Naive thymus-derived CD4-positive, alpha-beta T cell (primary cell): ENCODE measurements around the gene MGAT4A. TPM values are rescaled to one million over a fixed set of nuclear protein-coding genes. Genes with fewer than 3 reads are reported as not detected.

Experiments used
- ATAC-seq: fragments of 150-1000 bp; cut with Tn5 transposase; 2 replicates; pipeline ENCODE4 v1.10.0; 2021; ENCODE audit warnings: mild to moderate bottlenecking, moderate library complexity
- CTCF ChIA-PET: fragments of 350-600 bp; sonication (Branson Sonifier 250); formaldehyde crosslinking; loops from one replicate; lab custom pipeline; 2021; ENCODE audit warnings: antibody characterized with exemption; lab: Charles Lee
- POLR2A ChIA-PET: fragments of 350-600 bp; sonication (Branson Sonifier 250); formaldehyde crosslinking; loops from one replicate; lab custom pipeline; 2021; ENCODE audit warnings: antibody characterized with exemption, inconsistent platforms; lab: Charles Lee
- DNase-seq, 9 donors: peaks; one replicate each; pipeline versions ENCODE4 v3.0.0 to v3.0.0-alpha.2; 2020 to 2022; ENCODE audit warnings: mixed read lengths in 1 of 9
- H3K27ac ChIP-seq: one replicate; pipeline ENCODE4 v1.7.0; 2013; ENCODE audit warnings: mild to moderate bottlenecking, low read depth, low read length, moderate library complexity
- H3K27me3 ChIP-seq, 2 donors: one replicate each; pipeline ENCODE4 v1.7.0; 2013; ENCODE audit warnings: low read length in 2 of 2, mild to moderate bottlenecking in 2 of 2, moderate library complexity in 2 of 2; ENCODE audit not compliant: control insufficient read depth in 2 of 2, insufficient read depth in 2 of 2
- H3K36me3 ChIP-seq, 3 experiments: 1 replicate in 2 of 3; 2 replicates in 1 of 3; pipeline ENCODE4 v1.7.0; 2013; ENCODE audit warnings: low read length in 3 of 3, mild to moderate bottlenecking in 3 of 3, moderate library complexity in 1 of 3; ENCODE audit not compliant: insufficient read depth in 3 of 3, control insufficient read depth in 2 of 3
- H3K4me1 ChIP-seq, 2 donors: one replicate each; pipeline ENCODE4 v1.7.0; 2013; ENCODE audit warnings: low read length in 2 of 2, mild to moderate bottlenecking in 2 of 2, moderate library complexity in 1 of 2; ENCODE audit not compliant: control insufficient read depth in 2 of 2, insufficient read depth in 2 of 2
- H3K4me3 ChIP-seq: 2 replicates; pipeline ENCODE4 v1.7.0; 2013; ENCODE audit warnings: mild to moderate bottlenecking, low read length
- H3K9me3 ChIP-seq, 3 experiments: 1 replicate in 2 of 3; 2 replicates in 1 of 3; pipeline ENCODE4 v1.7.0; 2013; ENCODE audit warnings: low read length in 3 of 3; ENCODE audit not compliant: control insufficient read depth in 2 of 3
- H3K27ac Mint-ChIP-seq, 9 donors: one replicate each; pipeline ENCODE4 v1.8.0; 2020 to 2022; ENCODE audit warnings: mixed read lengths in 9 of 9, mild to moderate bottlenecking in 8 of 9, moderate library complexity in 5 of 9, inconsistent platforms in 2 of 9
- H3K27me3 Mint-ChIP-seq, 5 donors: one replicate each; pipeline ENCODE4 v1.8.0; 2021 to 2022; ENCODE audit warnings: mixed read lengths in 5 of 5, mild to moderate bottlenecking in 1 of 5
- H3K36me3 Mint-ChIP-seq, 5 donors: one replicate each; pipeline ENCODE4 v1.8.0; 2020 to 2022; ENCODE audit warnings: mixed read lengths in 5 of 5, mild to moderate bottlenecking in 3 of 5, inconsistent platforms in 1 of 5
- H3K4me1 Mint-ChIP-seq, 7 donors: one replicate each; pipeline ENCODE4 v1.8.0; 2020 to 2022; ENCODE audit warnings: mixed read lengths in 7 of 7, mild to moderate bottlenecking in 3 of 7, inconsistent platforms in 1 of 7
- H3K4me3 Mint-ChIP-seq, 10 donors: one replicate each; pipeline ENCODE4 v1.8.0; 2020 to 2022; ENCODE audit warnings: mild to moderate bottlenecking in 10 of 10, mixed read lengths in 10 of 10, moderate library complexity in 6 of 10, inconsistent platforms in 2 of 10
- H3K9me3 Mint-ChIP-seq, 11 donors: one replicate each; pipeline ENCODE4 v1.8.0; 2020 to 2022; ENCODE audit warnings: mixed read lengths in 11 of 11, mild to moderate bottlenecking in 4 of 11, inconsistent platforms in 1 of 11, moderate library complexity in 1 of 11
- intact Hi-C, 2 donors: fragments of 100-400 bp; cut with micrococcal nuclease; formaldehyde crosslinking; loops; one replicate each; pipeline ENCODE4 v1.15.1; 2023
- polyA plus RNA-seq, 2 donors: library from polyadenylated mRNA; unstranded; fragments of 300-500 nt; fragmentation: Illumina TruSeq; gene quantifications; one replicate each; pipeline ENCODE4 v1.2.3, GENCODE V29; 2021
- total RNA-seq, 6 experiments: library from RNA in 5 of 6; stranded (reverse) in 5 of 6; gene quantifications; 1 replicate in 5 of 6; 2 replicates in 1 of 6; pipeline ENCODE4 v1.2.3 and lab custom pipeline; 2021 to 2026

MGAT4A gene
- total and polyA plus RNA-seq, 7 experiments from 2014 or later = 125 to 349 (median 262) TPM

GRCh38 chr2:98585386-98585785 is 145.5 kb downstream of the MGAT4A start:
- no peak for ATAC-seq
- Mint-ChIP-seq H3K36me3 (peaks cover 3 to 56% (median 12%) of the 10 kb centered on the region in 5 donors), H3K9me3 (no peaks in the 10 kb centered on the region), H3K27ac (peak overlapping the region in 2 of 9 donors; percentile 30 to 36), H3K4me1 (peaks cover 2 to 27% (median 14%) of the 10 kb centered on the region in 7 donors), H3K27me3 (no peaks in the 10 kb centered on the region), H3K4me3 (no peak overlapping the region)
- peaks cover 10 to 64% (median 28%) of the 10 kb centered on the region in 3 experiments for H3K36me3 ChIP-seq
- no peak overlapping the region for H3K27ac ChIP-seq
- H3K4me3 ChIP-seq = no peak overlapping the region
- ChIA-PET POLR2A (interaction anchor here (0.6 kb wide), 1 partner anchor 218 kb away, joined by 3 read pairs; no protein-coding TSS in a partner anchor), CTCF (interaction anchor here (0.8 to 1.4 kb wide), 2 partner anchors 16 to 17 kb away, joined by 3 to 6 read pairs; no protein-coding TSS in a partner anchor)
- H3K9me3 ChIP-seq = no peaks in the 10 kb centered on the region
- intact Hi-C loops = no loop called here
- DNase-seq = no peak
- no peaks in the 10 kb centered on the region for H3K4me1 ChIP-seq
- no peaks in the 10 kb centered on the region for H3K27me3 ChIP-seq

- H3K9me3 ChIP-seq = no peaks in the 10 kb centered on the region
- H3K27ac ChIP-seq = no peak overlapping the region
- no peaks in the 10 kb centered on the region for H3K9me3 Mint-ChIP-seq
- peak overlapping the region in 2 of 9 donors; percentile 9 to 69 for H3K27ac Mint-ChIP-seq
- peaks cover 3 to 52% (median 12%) of the 10 kb centered on the region in 5 donors for H3K36me3 Mint-ChIP-seq
- H3K4me1 ChIP-seq = no peaks in the 10 kb centered on the region
- H3K4me3 ChIP-seq = no peak overlapping the region
- intact Hi-C loops = no loop called here
- POLR2A ChIA-PET = no interaction called here
- peaks cover 10 to 73% (median 20%) of the 10 kb centered on the region in 3 experiments for H3K36me3 ChIP-seq
- no peaks in the 10 kb centered on the region for H3K27me3 ChIP-seq
- CTCF ChIA-PET = no interaction called here
- ATAC-seq (no peak), DNase-seq (no peak)
- no peak overlapping the region for H3K4me3 Mint-ChIP-seq
- peaks cover 2 to 21% (median 14%) of the 10 kb centered on the region in 7 donors for H3K4me1 Mint-ChIP-seq
- H3K27me3 Mint-ChIP-seq = no peaks in the 10 kb centered on the region
Observed at GRCh38 chr2:98583816-98584618, 146.9 kb downstream of the MGAT4A start.

GRCh38 chr2:98583276-98583675 is 147.7 kb downstream of the MGAT4A start:
- CTCF ChIA-PET = no interaction called here
- no peak overlapping the region for H3K27ac ChIP-seq
- no peaks in the 10 kb centered on the region for H3K4me1 ChIP-seq
- DNase-seq = no peak
- H3K4me3 ChIP-seq = no peak overlapping the region
- H3K9me3 Mint-ChIP-seq = no peaks in the 10 kb centered on the region
- H3K4me3 Mint-ChIP-seq = no peak overlapping the region
- H3K27ac Mint-ChIP-seq = no peak overlapping the region
- peaks cover 3 to 52% (median 12%) of the 10 kb centered on the region in 5 donors for H3K36me3 Mint-ChIP-seq
- no peaks in the 10 kb centered on the region for H3K27me3 ChIP-seq
- H3K27me3 Mint-ChIP-seq = no peaks in the 10 kb centered on the region
- H3K9me3 ChIP-seq = no peaks in the 10 kb centered on the region
- H3K4me1 Mint-ChIP-seq = peaks cover 0 to 14% (median 7%) of the 10 kb centered on the region in 7 donors
- H3K36me3 ChIP-seq = peaks cover 10 to 79% (median 24%) of the 10 kb centered on the region in 3 experiments
- POLR2A ChIA-PET = no interaction called here
- no peak for ATAC-seq
- intact Hi-C loops = no loop called here

- peaks cover 9 to 84% (median 29%) of the 10 kb centered on the region in 3 experiments for H3K36me3 ChIP-seq
- Mint-ChIP-seq H3K4me3 (no peak overlapping the region), H3K4me1 (peaks cover 0 to 7% (median 4%) of the 10 kb centered on the region in 7 donors), H3K27me3 (no peaks in the 10 kb centered on the region), H3K9me3 (no peaks in the 10 kb centered on the region), H3K27ac (peak overlapping the region in 1 of 9 donors; percentile 8), H3K36me3 (peaks cover 10 to 58% (median 18%) of the 10 kb centered on the region in 5 donors)
- ATAC-seq (no peak), DNase-seq (no peak)
- H3K27ac ChIP-seq = no peak overlapping the region
- CTCF ChIA-PET = no interaction called here
- H3K9me3 ChIP-seq = no peaks in the 10 kb centered on the region
- no peak overlapping the region for H3K4me3 ChIP-seq
- no peaks in the 10 kb centered on the region for H3K27me3 ChIP-seq
- POLR2A ChIA-PET = no interaction called here
- H3K4me1 ChIP-seq = no peaks in the 10 kb centered on the region
- intact Hi-C loops = no loop called here
Observed at GRCh38 chr2:98582523-98582922, 148.4 kb downstream of the MGAT4A start.

- peak overlapping the region in 5 of 9 donors; percentile 21 to 82 (median 38) for H3K27ac Mint-ChIP-seq
- Histone ChIP-seq H3K36me3 (peaks cover 0 to 89% (median 25%) of the 10 kb centered on the region in 3 experiments), H3K4me3 (no peak overlapping the region), H3K4me1 (no peaks in the 10 kb centered on the region), H3K27ac (no peak overlapping the region), H3K27me3 (no peaks in the 10 kb centered on the region), H3K9me3 (no peaks in the 10 kb centered on the region)
- DNase-seq (no peak), ATAC-seq (no peak)
- H3K27me3 Mint-ChIP-seq = no peaks in the 10 kb centered on the region
- intact Hi-C loops = no loop called here
- peaks cover 0 to 1% (median 0%) of the 10 kb centered on the region in 11 donors for H3K9me3 Mint-ChIP-seq
- POLR2A ChIA-PET = interaction anchor here (0.6 kb wide), 1 partner anchor 1658 kb away, joined by 3 read pairs; no protein-coding TSS in a partner anchor
- H3K4me1 Mint-ChIP-seq = no peaks in the 10 kb centered on the region
- CTCF ChIA-PET = no interaction called here
- peaks cover 7 to 60% (median 22%) of the 10 kb centered on the region in 5 donors for H3K36me3 Mint-ChIP-seq
- no peak overlapping the region for H3K4me3 Mint-ChIP-seq
Observed at GRCh38 chr2:98580656-98581284, 150.2 kb downstream of the MGAT4A start.

GRCh38 chr2:98579926-98580325 is 151.0 kb downstream of the MGAT4A start:
- Mint-ChIP-seq H3K4me3 (no peak overlapping the region), H3K27ac (peak overlapping the region in 4 of 9 donors; percentile 43 to 65 (median 55)), H3K36me3 (peaks cover 7 to 59% (median 27%) of the 10 kb centered on the region in 5 donors), H3K9me3 (peaks cover 0 to 1% (median 0%) of the 10 kb centered on the region in 11 donors), H3K4me1 (no peaks in the 10 kb centered on the region), H3K27me3 (no peaks in the 10 kb centered on the region)
- Histone ChIP-seq H3K27ac (no peak overlapping the region), H3K36me3 (peaks cover 0 to 98% (median 28%) of the 10 kb centered on the region in 3 experiments), H3K27me3 (no peaks in the 10 kb centered on the region), H3K9me3 (no peaks in the 10 kb centered on the region), H3K4me1 (no peaks in the 10 kb centered on the region), H3K4me3 (no peak overlapping the region)
- no peak for ATAC-seq
- DNase-seq = no peak
- POLR2A ChIA-PET = no interaction called here
- CTCF ChIA-PET = interaction anchor here (1.7 to 1.8 kb wide), 2 partner anchors 10 to 11 kb away, joined by 3 to 5 read pairs; no protein-coding TSS in a partner anchor
- intact Hi-C loops = no loop called here
